HepG2 (cell line): Measurements from ENCODE around the gene P2RX5. TPM values are rescaled to one million over a fixed set of nuclear protein-coding genes. Genes with fewer than 3 reads are reported as not detected.

ENCODE experiments used
- AHR ChIP-seq: IDR thresholded peaks from 2 replicates; pipeline ENCODE4 v1.6.1; 2018; ENCODE audit warnings: missing genetic modification reagents, missing compliant biosample characterization
- CREB1 ChIP-seq, 2 experiments: fragments of 450-650 bp in 1 of 2; IDR thresholded peaks; 2 replicates each; pipeline ENCODE4 v1.6.1; 2016 to 2017; ENCODE audit warnings: control low read depth in 1 of 2, mild to moderate bottlenecking in 1 of 2, missing compliant biosample characterization in 1 of 2, missing genetic modification characterization in 1 of 2
- ELF3 ChIP-seq: IDR thresholded peaks from 2 replicates; pipeline ENCODE4 v1.6.1; 2016; ENCODE audit warnings: missing genetic modification reagents, missing compliant biosample characterization
- HMG20B ChIP-seq: conservative IDR thresholded peaks from 2 replicates; pipeline ENCODE4 v1.6.1; 2016; ENCODE audit warnings: missing genetic modification reagents, missing compliant biosample characterization
- HNF1A ChIP-seq, 2 experiments: sonication (generic) in 1 of 2; formaldehyde crosslinking in 1 of 2; IDR thresholded peaks; 2 replicates each; pipeline versions ENCODE4 v1.4.0 to v1.6.1; 2016 to 2020; ENCODE audit warnings: borderline replicate concordance in 1 of 2, low read depth in 1 of 2, mild to moderate bottlenecking in 1 of 2, missing genetic modification reagents in 1 of 2
- KLF16 ChIP-seq, 2 experiments: sonication (generic) in 1 of 2; formaldehyde crosslinking in 1 of 2; IDR thresholded peaks; 2 replicates each; pipeline versions ENCODE4 v1.6.1 to v1.8.0; 2016 to 2023; ENCODE audit warnings: missing genetic modification reagents in 2 of 2, missing compliant biosample characterization in 1 of 2
- KMT2B ChIP-seq: IDR thresholded peaks from 2 replicates; pipeline ENCODE4 v1.6.1; 2016; ENCODE audit warnings: missing genetic modification reagents, missing compliant biosample characterization
- MAX ChIP-seq: IDR thresholded peaks from 2 replicates; pipeline ENCODE4 v1.6.1; 2012; ENCODE audit warnings: inconsistent platforms
- PCBP2 ChIP-seq: fragments of 200-400 bp; formaldehyde crosslinking; optimal IDR thresholded peaks from 2 replicates; pipeline ENCODE3; 2018; ENCODE audit warnings: low read length, low read depth; ENCODE audit not compliant: poor library complexity, severe bottlenecking
- TEAD2 ChIP-seq: sonication (generic); formaldehyde crosslinking; IDR thresholded peaks from 2 replicates; pipeline ENCODE4 v1.9.0; 2021; ENCODE audit warnings: missing genetic modification reagents
- THAP11 ChIP-seq: IDR thresholded peaks from 2 replicates; pipeline ENCODE4 v1.6.1; 2016; ENCODE audit warnings: missing biosample characterization, missing genetic modification reagents
- ZFP82 ChIP-seq: sonication (generic); formaldehyde crosslinking; IDR thresholded peaks from 2 replicates; pipeline ENCODE4 v1.5.1; 2020; ENCODE audit warnings: mild to moderate bottlenecking, missing genetic modification reagents, borderline replicate concordance
- ZNF230 ChIP-seq: sonication (generic); formaldehyde crosslinking; IDR thresholded peaks from 2 replicates; pipeline ENCODE4 v1.4.0; 2020; ENCODE audit warnings: mild to moderate bottlenecking, missing genetic modification reagents
- ZNF510 ChIP-seq: sonication (generic); formaldehyde crosslinking; IDR thresholded peaks from 2 replicates; pipeline ENCODE4 v1.4.0; 2020; ENCODE audit warnings: low read depth, mild to moderate bottlenecking, missing genetic modification reagents
- ZNF580 ChIP-seq: IDR thresholded peaks from 2 replicates; pipeline ENCODE4 v1.6.1; 2016; ENCODE audit warnings: low read depth, borderline replicate concordance
- ZNF652 ChIP-seq: IDR thresholded peaks from 2 replicates; pipeline ENCODE4 v1.6.1; 2016; ENCODE audit warnings: low read depth, borderline replicate concordance
- ZNF687 ChIP-seq: sonication (generic); formaldehyde crosslinking; IDR thresholded peaks from 2 replicates; pipeline ENCODE4 v1.5.1; 2020; ENCODE audit warnings: mild to moderate bottlenecking, missing genetic modification reagents, moderate library complexity
- polyA plus RNA-seq, 8 experiments: library from polyadenylated mRNA; depleted of rRNA in 3 of 8; stranded (reverse) in 7 of 8; unstranded in 1 of 8; fragments of >200 nt; fragmentation: Illumina TruSeq in 4 of 8; extraction: Trizol in 4 of 8; gene quantifications; 2 replicates each; pipeline versions ENCODE4 v1.2.1 to v1.2.3, GENCODE V29; 2011 to 2016; ENCODE audit warnings: low read depth in 4 of 8, missing spikeins in 1 of 8, mixed read lengths in 1 of 8; ENCODE audit not compliant: insufficient read depth in 1 of 8
- total RNA-seq, 5 experiments: library from RNA; depleted of rRNA; stranded (reverse); fragments of >200 nt; fragmentation: Illumina TruSeq; extraction: Trizol; gene quantifications; 2 replicates each; pipeline ENCODE4 v1.2.3, GENCODE V29; 2016; ENCODE audit warnings: low read depth in 1 of 5

The P2RX5 gene
- total and polyA plus RNA-seq, 2 of the 13 experiments (the other 11 are each of a cell fraction or from before 2014, with no cell fraction given), result 0.95 to 1.7 TPM

- TF ChIP-seq KLF16 (CRISPR knock-in tag; IDR thresholded peaks at IDR 0.05) (no peak), HMG20B (CRISPR knock-in tag) (0 out of 2 replicates have a peak, but pooled peaks have one; percentile 44), KMT2B (no peak), HNF1A (IDR thresholded peaks at IDR 0.05; ENCODE audit: low read depth) (no peak), HNF1A (CRISPR knock-in tag; IDR thresholded peaks at IDR 0.05; ENCODE audit: borderline replicate concordance) (no peak), ZNF230 (CRISPR knock-in tag) (no peak), THAP11 (CRISPR knock-in tag) (peak; percentile 78), MAX (peak; percentile 47; the same call in 1 of the 2 replicates), CREB1 (IDR thresholded peaks at IDR 0.05) (peak; percentile 64), CREB1 (CRISPR knock-in tag; IDR thresholded peaks at IDR 0.05) (peak; percentile 56; the same call in 1 of the 2 replicates), AHR (CRISPR knock-in tag) (no peak), ZNF687 (CRISPR knock-in tag) (peak; percentile 74), ZNF580 (CRISPR knock-in tag) (no peak), PCBP2 (no peak), ELF3 (CRISPR knock-in tag) (peak; percentile 83), ZNF510 (CRISPR knock-in tag) (no peak), ZFP82 (no peak), ZNF652 (CRISPR knock-in tag) (no peak), TEAD2 (CRISPR knock-in tag) (no peak)
Observed at GRCh38 chr17:3641717-3642486, 54.1 kb downstream of the P2RX5 start (continued).
